Sigmoid colon (tissue), 7 donors: ENCODE data around the gene CENPU. TPM values are rescaled to one million over a fixed set of nuclear protein-coding genes. Genes with fewer than 3 reads are reported as not detected.

ENCODE experiments used
- DNase-seq: peaks from one replicate; pipeline ENCODE4 v3.0.0-alpha.2; 2019
- H3K27ac ChIP-seq, 4 donors: fragments of 200-600 bp; sonication (generic); one replicate each; pipeline ENCODE4 v1.5.1; 2016 to 2019; ENCODE audit warnings: mild to moderate bottlenecking in 1 of 4
- H3K27me3 ChIP-seq, 3 donors: fragments of 200-600 bp; sonication (generic); one replicate each; pipeline ENCODE4 v1.5.1; 2019; ENCODE audit warnings: mild to moderate bottlenecking in 1 of 3
- H3K36me3 ChIP-seq, 4 donors: fragments of 200-600 bp; sonication (generic); one replicate each; pipeline ENCODE4 v1.5.1; 2016 to 2019
- H3K4me1 ChIP-seq, 4 donors: fragments of 200-600 bp; sonication (generic); one replicate each; pipeline ENCODE4 v1.5.1; 2017 to 2019
- H3K4me3 ChIP-seq, 4 donors: fragments of 200-600 bp; sonication (generic); one replicate each; pipeline ENCODE4 v1.5.1; 2017 to 2019; ENCODE audit warnings: mild to moderate bottlenecking in 2 of 4, moderate library complexity in 1 of 4
- H3K9me3 ChIP-seq, 4 donors: fragments of 200-600 bp in 3 of 4; sonication (generic) in 3 of 4; one replicate each; pipeline versions ENCODE4 v1.5.1 to v1.6.1; 2013 to 2019
- EP300 ChIP-seq, 4 donors: sonication (generic); formaldehyde crosslinking; IDR thresholded peaks; one replicate each; pipeline ENCODE4 v1.6.1; 2017; ENCODE audit warnings: antibody characterized with exemption in 4 of 4
- POLR2A ChIP-seq, 2 donors: fragments of 450-650 bp; IDR thresholded peaks; one replicate each; pipeline ENCODE4 v1.6.1; 2016; ENCODE audit warnings: antibody characterized with exemption in 2 of 2, mild to moderate bottlenecking in 2 of 2, moderate library complexity in 2 of 2
- POLR2AphosphoS5 ChIP-seq, 4 donors: sonication (generic); formaldehyde crosslinking; IDR thresholded peaks; one replicate each; pipeline ENCODE4 v1.6.1; 2017; ENCODE audit warnings: antibody characterized with exemption in 4 of 4
- WGBS, 2 donors: extraction: QIAGEN DNeasy Blood & Tissue Kit; methylation state at CpG; one replicate each; pipeline ENCODE4 v1.1.7; 2013; 5-methylcytosine and 5-hydroxymethylcytosine counted together
- intact Hi-C: fragments of 100-400 bp; cut with DNase I; formaldehyde crosslinking; loops from one replicate; pipeline ENCODE4 v1.15.1; 2023
- polyA plus RNA-seq, 3 donors: library from polyadenylated mRNA; stranded (reverse); fragments of 200-250 nt; gene quantifications; one replicate each; pipeline ENCODE4 v1.2.3, GENCODE V29; 2013
- total RNA-seq, 4 donors: library from RNA; depleted of rRNA; stranded (reverse); fragments of >200 nt; gene quantifications; one replicate each; pipeline ENCODE4 v1.1.0, GENCODE V29; 2016
- TF ChIP-seq, protein P1 (sequence below), 4 experiments: fragments of 450-650 bp in 3 of 4; fragments of 200-600 bp in 1 of 4; IDR thresholded peaks; one replicate each; pipeline ENCODE4 v1.5.1; 2016 to 2019; ENCODE audit warnings: antibody characterized with exemption in 4 of 4, mild to moderate bottlenecking in 3 of 4, moderate library complexity in 2 of 4
- donor health status: healthy with polysubstance abuse.
- donor health status: Bipolar disorder and iron deficiency.
- donor health status: healthy.

CENPU gene
- total and polyA plus RNA-seq, 7 donors = 0.95 to 14.4 (median 2.8) TPM; not detected in 1

DNA sequence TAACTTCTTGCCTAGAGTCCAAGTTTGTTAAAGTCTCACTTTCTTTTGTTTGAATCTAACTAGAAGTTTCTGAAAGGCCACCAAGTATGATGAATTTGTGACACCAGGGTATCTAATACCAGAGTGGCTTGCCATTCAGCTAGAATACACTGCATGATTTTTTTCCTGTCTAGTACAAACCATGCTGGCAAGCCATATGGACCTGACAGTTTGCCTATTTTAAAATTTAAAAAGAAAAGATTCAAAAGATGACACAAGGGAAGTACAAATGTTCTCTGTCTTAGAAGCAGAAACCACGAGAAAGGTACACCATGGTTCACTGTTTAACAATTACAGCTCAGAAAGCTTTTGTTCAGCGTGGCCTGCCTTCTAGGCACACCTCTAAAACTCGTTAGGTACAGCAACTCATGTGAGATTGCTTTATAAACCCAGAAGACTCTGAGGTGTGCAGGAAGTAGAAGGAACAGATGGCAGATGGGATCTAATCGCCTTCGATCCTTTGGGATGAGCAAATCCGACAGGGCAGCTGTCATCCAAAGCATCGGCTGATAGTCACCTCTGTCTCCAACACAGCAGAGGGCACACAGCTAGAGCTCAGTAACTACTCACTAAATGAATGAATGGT lies 35.4 kb upstream of the CENPU start:
- no peak overlapping the region for H3K27ac ChIP-seq
- H3K36me3 ChIP-seq = peaks cover 19 to 85% (median 32%) of the 10 kb centered on the region in 4 donors
- H3K9me3 ChIP-seq = no peaks in the 10 kb centered on the region
- no peak for DNase-seq
- TF ChIP-seq EP300 (IDR thresholded peaks at IDR 0.05) (no peak), POLR2AphosphoS5 (IDR thresholded peaks at IDR 0.05) (no peak), POLR2A (IDR thresholded peaks at IDR 0.05) (no peak)
- TF ChIP-seq, protein P1, sequence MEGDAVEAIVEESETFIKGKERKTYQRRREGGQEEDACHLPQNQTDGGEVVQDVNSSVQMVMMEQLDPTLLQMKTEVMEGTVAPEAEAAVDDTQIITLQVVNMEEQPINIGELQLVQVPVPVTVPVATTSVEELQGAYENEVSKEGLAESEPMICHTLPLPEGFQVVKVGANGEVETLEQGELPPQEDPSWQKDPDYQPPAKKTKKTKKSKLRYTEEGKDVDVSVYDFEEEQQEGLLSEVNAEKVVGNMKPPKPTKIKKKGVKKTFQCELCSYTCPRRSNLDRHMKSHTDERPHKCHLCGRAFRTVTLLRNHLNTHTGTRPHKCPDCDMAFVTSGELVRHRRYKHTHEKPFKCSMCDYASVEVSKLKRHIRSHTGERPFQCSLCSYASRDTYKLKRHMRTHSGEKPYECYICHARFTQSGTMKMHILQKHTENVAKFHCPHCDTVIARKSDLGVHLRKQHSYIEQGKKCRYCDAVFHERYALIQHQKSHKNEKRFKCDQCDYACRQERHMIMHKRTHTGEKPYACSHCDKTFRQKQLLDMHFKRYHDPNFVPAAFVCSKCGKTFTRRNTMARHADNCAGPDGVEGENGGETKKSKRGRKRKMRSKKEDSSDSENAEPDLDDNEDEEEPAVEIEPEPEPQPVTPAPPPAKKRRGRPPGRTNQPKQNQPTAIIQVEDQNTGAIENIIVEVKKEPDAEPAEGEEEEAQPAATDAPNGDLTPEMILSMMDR (IDR thresholded peaks at IDR 0.05) = no peak
- H3K4me1 ChIP-seq = no peaks in the 10 kb centered on the region
- intact Hi-C loops = no loop called here
- H3K27me3 ChIP-seq = no peaks in the 10 kb centered on the region
- 83 to 87% methylated on average over 7 of the region's 7 CpGs for WGBS, 2 donors
- H3K4me3 ChIP-seq = no peak overlapping the region

DNA sequence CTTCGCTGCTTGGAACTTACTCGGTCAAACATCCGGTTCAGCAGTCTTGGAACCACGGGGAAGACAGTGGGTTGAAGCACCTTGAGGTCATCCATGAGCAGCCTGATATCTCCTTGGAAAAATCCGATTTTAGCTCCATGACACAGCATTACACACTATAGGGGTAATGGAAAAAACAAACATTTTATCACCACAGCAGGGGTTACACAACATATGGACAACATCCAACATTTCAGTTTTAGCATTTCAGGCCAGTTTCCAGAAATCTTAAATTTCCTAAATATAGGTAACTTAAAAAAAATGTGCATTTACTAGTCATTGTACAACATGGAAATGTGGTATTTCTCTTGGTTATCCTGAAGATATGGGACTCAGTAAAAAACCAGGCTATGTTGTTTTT lies 34.4 kb upstream of the CENPU start:
- H3K4me1 ChIP-seq = no peaks in the 10 kb centered on the region
- no peaks in the 10 kb centered on the region for H3K27me3 ChIP-seq
- 93% methylated on average over 5 of the region's 5 CpGs for WGBS, 2 donors
- H3K9me3 ChIP-seq = no peaks in the 10 kb centered on the region
- H3K27ac ChIP-seq = no peak overlapping the region
- no peak overlapping the region for H3K4me3 ChIP-seq
- H3K36me3 ChIP-seq = peaks cover 19 to 83% (median 33%) of the 10 kb centered on the region in 4 donors
- DNase-seq = no peak
- intact Hi-C loops = no loop called here
- TF ChIP-seq EP300 (IDR thresholded peaks at IDR 0.05) = no peak
- no peak for TF ChIP-seq POLR2A (IDR thresholded peaks at IDR 0.05)
- TF ChIP-seq, protein P1 (IDR thresholded peaks at IDR 0.05) = no peak
- no peak for TF ChIP-seq POLR2AphosphoS5 (IDR thresholded peaks at IDR 0.05)

DNA sequence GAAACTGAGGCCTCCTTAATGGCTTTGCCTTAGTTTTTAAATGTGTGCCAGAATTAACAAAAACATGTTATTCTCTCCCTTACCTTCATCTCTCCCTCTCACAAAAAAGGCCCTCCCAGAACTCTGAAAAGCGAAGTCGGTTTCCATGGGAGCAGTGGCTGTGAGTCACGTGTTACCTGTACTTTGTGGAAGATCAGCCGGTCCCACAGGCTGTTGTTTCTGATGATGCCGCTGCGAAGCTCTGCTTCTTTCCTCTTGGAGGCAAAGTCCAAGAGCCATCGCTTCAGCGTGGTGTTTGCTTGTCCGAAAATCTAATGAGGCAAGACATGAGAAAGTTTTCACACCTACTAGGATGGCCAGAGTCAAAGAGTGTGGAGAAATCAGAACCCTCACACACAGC lies 32.5 kb upstream of the CENPU start:
- TF ChIP-seq POLR2A (IDR thresholded peaks at IDR 0.05) = no peak
- TF ChIP-seq EP300 (IDR thresholded peaks at IDR 0.05) = no peak
- TF ChIP-seq POLR2AphosphoS5 (IDR thresholded peaks at IDR 0.05) = no peak
- TF ChIP-seq, protein P1 (IDR thresholded peaks at IDR 0.05) = no peak
- Histone ChIP-seq H3K4me3 (no peak overlapping the region), H3K27ac (no peak overlapping the region), H3K9me3 (no peaks in the 10 kb centered on the region), H3K27me3 (no peaks in the 10 kb centered on the region), H3K4me1 (peaks cover 0 to 3% (median 0%) of the 10 kb centered on the region in 4 donors), H3K36me3 (peaks cover 19 to 75% (median 28%) of the 10 kb centered on the region in 4 donors)
- DNase-seq = no peak
- WGBS, 2 donors = 74 to 93% methylated on average over 9 of the region's 9 CpGs
- intact Hi-C loops = no loop called here

DNA sequence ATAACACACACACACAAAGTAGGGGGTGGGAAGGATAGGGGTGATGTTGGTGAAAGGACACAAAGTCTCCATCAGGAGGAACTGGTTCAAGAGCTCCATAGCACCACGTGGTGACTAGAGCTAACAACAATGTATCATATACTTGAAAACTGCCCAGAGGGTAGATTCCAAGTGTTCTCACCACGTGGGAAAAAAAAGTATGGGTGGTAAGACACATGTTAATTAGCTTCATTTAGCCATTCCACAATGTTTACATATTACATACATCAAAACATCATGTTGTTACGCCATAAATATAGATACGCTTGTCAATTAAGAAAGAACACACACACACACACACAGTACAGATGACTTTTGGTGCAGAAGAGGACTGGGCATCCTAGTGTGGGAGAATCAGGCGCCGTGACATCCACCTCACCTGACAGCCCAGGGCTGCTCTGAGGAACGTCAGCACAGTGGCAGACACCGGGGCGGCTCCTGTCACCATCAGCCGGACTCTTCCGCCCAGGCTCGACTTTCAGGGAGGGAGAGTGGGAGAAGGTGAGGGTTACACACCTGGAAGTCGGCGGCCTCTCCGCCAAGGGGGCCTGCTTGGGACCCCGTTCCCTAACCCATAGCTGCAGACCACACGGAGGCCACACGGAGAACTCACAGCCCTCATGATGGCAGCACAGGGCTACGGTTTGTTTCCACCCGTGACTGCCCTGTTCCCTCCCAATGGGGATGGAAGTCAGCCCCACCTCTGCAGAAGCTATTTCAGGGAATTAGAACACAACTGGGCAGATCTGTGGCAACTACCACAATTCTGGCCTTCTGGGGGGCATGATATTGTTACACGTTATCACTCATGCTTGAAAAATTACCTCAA lies 31.8 kb upstream of the CENPU start:
- Histone ChIP-seq H3K36me3 (peaks cover 22 to 76% (median 30%) of the 10 kb centered on the region in 4 donors), H3K4me1 (peaks cover 0 to 3% (median 0%) of the 10 kb centered on the region in 4 donors), H3K9me3 (no peaks in the 10 kb centered on the region), H3K4me3 (no peak overlapping the region), H3K27me3 (no peaks in the 10 kb centered on the region), H3K27ac (no peak overlapping the region)
- intact Hi-C loops = no loop called here
- no peak for DNase-seq
- 93% methylated on average over 21 of the region's 21 CpGs for WGBS, 2 donors
- no peak for TF ChIP-seq POLR2AphosphoS5 (IDR thresholded peaks at IDR 0.05)
- no peak for TF ChIP-seq EP300 (IDR thresholded peaks at IDR 0.05)
- TF ChIP-seq, protein P1 (IDR thresholded peaks at IDR 0.05) = no peak
- no peak for TF ChIP-seq POLR2A (IDR thresholded peaks at IDR 0.05)
